ENCODE measurements around the gene TATDN3.
"Not testable (repeated sequence)": the region's sequence is repeated elsewhere in the genome, so short reads cannot be mapped to it uniquely, and the experiment has no call there.

The TATDN3 gene

GRCh38 chr1:212762234-212762633, 29.5 kb upstream of the TATDN3 start:
- H3K4me2 ChIP-seq (ENCODE audit: insufficient read depth, low read length), result no peak overlapping the region
- H3K27ac ChIP-seq (ENCODE audit: low read length), result no peak overlapping the region
- DNase-seq, result no peak
- peaks cover 66% of the 10 kb centered on the region for H3K79me2 ChIP-seq (ENCODE audit: insufficient read depth, low read length)
- no peak for ATAC-seq (ENCODE audit: insufficient read depth, low read depth)
- no peak overlapping the region for H2AFZ ChIP-seq (ENCODE audit: low read depth, low read length)
- TF ChIP-seq EZH2 (IDR thresholded peaks at IDR 0.05; ENCODE audit: borderline replicate concordance, low read depth, low read length, severe bottlenecking) (no peak), CTCF (IDR thresholded peaks at IDR 0.05; ENCODE audit: borderline replicate concordance, extremely low read depth, low read length, poor library complexity, severe bottlenecking) (no peak)
- H3K4me1 ChIP-seq (ENCODE audit: insufficient read depth, low read length), result no peaks in the 10 kb centered on the region
- no peak overlapping the region for H3K4me3 ChIP-seq (ENCODE audit: low read depth in 1 of 2, low read length in 2 of 2)
- peaks cover 30% of the 10 kb centered on the region for H3K36me3 ChIP-seq (ENCODE audit: insufficient read depth, low read length)
- peaks cover 17% of the 10 kb centered on the region for H4K20me1 ChIP-seq (ENCODE audit: insufficient read depth, low read length)
- H3K9ac ChIP-seq (ENCODE audit: low read depth, low read length), result no peak overlapping the region
- H3K27me3 ChIP-seq (ENCODE audit: insufficient read depth, low read length, poor library complexity), result no peaks in the 10 kb centered on the region
- H3K9me3 ChIP-seq (ENCODE audit: insufficient read depth, low read length, severe bottlenecking), result no peaks in the 10 kb centered on the region

GRCh38 chr1:212762839-212763238, 28.9 kb upstream of the TATDN3 start:
- peaks cover 24% of the 10 kb centered on the region for H3K36me3 ChIP-seq (ENCODE audit: insufficient read depth, low read length)

GRCh38 chr1:212764718-212765281, 26.9 kb upstream of the TATDN3 start:
- peaks cover 32% of the 10 kb centered on the region for H3K36me3 ChIP-seq (ENCODE audit: insufficient read depth, low read length)
- H3K27ac ChIP-seq (ENCODE audit: low read length); H3K4me1 ChIP-seq (ENCODE audit: insufficient read depth, low read length); DNase-seq; H3K9ac ChIP-seq (ENCODE audit: low read depth, low read length); H2AFZ ChIP-seq (ENCODE audit: low read depth, low read length); ATAC-seq (ENCODE audit: insufficient read depth, low read depth); H3K27me3 ChIP-seq (ENCODE audit: insufficient read depth, low read length, poor library complexity); H3K4me2 ChIP-seq (ENCODE audit: insufficient read depth, low read length); H4K20me1 ChIP-seq (ENCODE audit: insufficient read depth, low read length); H3K4me3 ChIP-seq (ENCODE audit: low read depth in 1 of 2, low read length in 2 of 2): not testable (repeated sequence)
- peaks cover 71% of the 10 kb centered on the region for H3K79me2 ChIP-seq (ENCODE audit: insufficient read depth, low read length)
- peaks cover 17% of the 10 kb centered on the region for H3K9me3 ChIP-seq (ENCODE audit: insufficient read depth, low read length, severe bottlenecking)

More at GRCh38 chr1:212762839-212763238, 28.9 kb upstream of the TATDN3 start:
- no peak overlapping the region for H3K9ac ChIP-seq (ENCODE audit: low read depth, low read length)
- peaks cover 17% of the 10 kb centered on the region for H4K20me1 ChIP-seq (ENCODE audit: insufficient read depth, low read length)
- H3K4me3 ChIP-seq (ENCODE audit: low read depth in 1 of 2, low read length in 2 of 2), result no peak overlapping the region
- H3K27me3 ChIP-seq (ENCODE audit: insufficient read depth, low read length, poor library complexity), result no peaks in the 10 kb centered on the region
- no peaks in the 10 kb centered on the region for H3K4me1 ChIP-seq (ENCODE audit: insufficient read depth, low read length)
- TF ChIP-seq CTCF (IDR thresholded peaks at IDR 0.05; ENCODE audit: borderline replicate concordance, extremely low read depth, low read length, poor library complexity, severe bottlenecking), result no peak
- TF ChIP-seq EZH2 (IDR thresholded peaks at IDR 0.05; ENCODE audit: borderline replicate concordance, low read depth, low read length, severe bottlenecking), result no peak
- H2AFZ ChIP-seq (ENCODE audit: low read depth, low read length), result no peak overlapping the region
- H3K79me2 ChIP-seq (ENCODE audit: insufficient read depth, low read length), result peaks cover 66% of the 10 kb centered on the region
- H3K27ac ChIP-seq (ENCODE audit: low read length), result no peak overlapping the region
- ATAC-seq (ENCODE audit: insufficient read depth, low read depth) (no peak), DNase-seq (no peak)
- H3K4me2 ChIP-seq (ENCODE audit: insufficient read depth, low read length), result no peak overlapping the region
- peaks cover 3% of the 10 kb centered on the region for H3K9me3 ChIP-seq (ENCODE audit: insufficient read depth, low read length, severe bottlenecking)

GRCh38 chr1:212766825-212767224, 24.9 kb upstream of the TATDN3 start:
- not testable (repeated sequence) for H3K4me3 ChIP-seq (ENCODE audit: low read depth in 1 of 2, low read length in 2 of 2); ATAC-seq (ENCODE audit: insufficient read depth, low read depth); H4K20me1 ChIP-seq (ENCODE audit: insufficient read depth, low read length); H2AFZ ChIP-seq (ENCODE audit: low read depth, low read length); H3K27me3 ChIP-seq (ENCODE audit: insufficient read depth, low read length, poor library complexity); H3K4me2 ChIP-seq (ENCODE audit: insufficient read depth, low read length); H3K9ac ChIP-seq (ENCODE audit: low read depth, low read length); H3K27ac ChIP-seq (ENCODE audit: low read length); H3K4me1 ChIP-seq (ENCODE audit: insufficient read depth, low read length); DNase-seq
- peaks cover 22% of the 10 kb centered on the region for H3K9me3 ChIP-seq (ENCODE audit: insufficient read depth, low read length, severe bottlenecking)
- peaks cover 58% of the 10 kb centered on the region for H3K79me2 ChIP-seq (ENCODE audit: insufficient read depth, low read length)
- peaks cover 33% of the 10 kb centered on the region for H3K36me3 ChIP-seq (ENCODE audit: insufficient read depth, low read length)

Measured in DND-41 (cell line).